HEK293 (cell line): ENCODE data around the gene RPL36A.

Experiments used
- CTCF ChIA-PET: fragments of 350-600 bp; formaldehyde crosslinking; extraction: SDS; loops from one replicate; lab custom pipeline; 2021; ENCODE audit warnings: antibody characterized with exemption; lab: Yijun Ruan, JAX
- POLR2A ChIA-PET: fragments of 300-600 bp; formaldehyde crosslinking; extraction: SDS; loops from one replicate; lab custom pipeline; 2020; ENCODE audit warnings: antibody characterized with exemption, inconsistent platforms; lab: Yijun Ruan, JAX
- H3K27ac ChIP-seq: fragments of 200-500 bp; sonication (Bioruptor generic); 2 replicates; pipeline ENCODE4 v1.5.1; 2014; ENCODE audit warnings: low read depth, low read length, control low read depth, inconsistent platforms; ENCODE audit errors: extremely low read depth
- H3K36me3 ChIP-seq, 2 experiments: fragments of 200-500 bp in 1 of 2; sonication (Bioruptor generic) in 1 of 2; 1 replicate in 1 of 2; 2 replicates in 1 of 2; pipeline ENCODE4 v1.5.1; 2014 to 2017; ENCODE audit warnings: inconsistent platforms in 2 of 2, low read length in 2 of 2; ENCODE audit not compliant: control insufficient read depth in 2 of 2, insufficient read depth in 1 of 2
- H3K4me1 ChIP-seq: fragments of 200-500 bp; sonication (Bioruptor generic); 2 replicates; pipeline ENCODE4 v1.5.1; 2014; ENCODE audit warnings: mild to moderate bottlenecking, low read length, inconsistent platforms; ENCODE audit not compliant: control insufficient read depth, insufficient read depth
- H3K4me3 ChIP-seq: 2 replicates; pipeline ENCODE4 v1.5.1; 2011; ENCODE audit warnings: low read depth, mild to moderate bottlenecking, control low read depth, low read length, moderate library complexity
- H3K9me3 ChIP-seq: fragments of 200-500 bp; sonication (Bioruptor generic); 2 replicates; pipeline ENCODE4 v1.5.1; 2014; ENCODE audit warnings: low read depth, low read length, inconsistent platforms; ENCODE audit not compliant: control insufficient read depth, insufficient read depth
- PRDM1 ChIP-seq: fragments of 450-650 bp; formaldehyde crosslinking; IDR thresholded peaks from 2 replicates; pipeline ENCODE4; 2016; ENCODE audit warnings: missing biosample characterization, missing genetic modification characterization
- SALL2 ChIP-seq: fragments of 450-650 bp; formaldehyde crosslinking; IDR thresholded peaks from 2 replicates; pipeline ENCODE4 v1.5.0; 2017; ENCODE audit warnings: missing biosample characterization, mild to moderate bottlenecking, missing genetic modification characterization, borderline replicate concordance
- ZEB2 ChIP-seq: fragments of 450-650 bp; formaldehyde crosslinking; IDR thresholded peaks from 2 replicates; pipeline ENCODE4 v1.5.1; 2016; ENCODE audit warnings: missing biosample characterization, missing genetic modification characterization
- ZNF146 ChIP-seq: fragments of 450-650 bp; formaldehyde crosslinking; IDR thresholded peaks from 2 replicates; pipeline ENCODE4 v1.5.1; 2016; ENCODE audit warnings: missing biosample characterization, missing genetic modification characterization
- ZNF169 ChIP-seq: fragments of 450-650 bp; formaldehyde crosslinking; IDR thresholded peaks from 2 replicates; pipeline ENCODE4 v1.5.1; 2016; ENCODE audit warnings: missing biosample characterization, missing genetic modification characterization
- ZNF19 ChIP-seq: fragments of 450-650 bp; formaldehyde crosslinking; IDR thresholded peaks from 2 replicates; pipeline ENCODE4; 2016; ENCODE audit warnings: missing biosample characterization, missing genetic modification characterization, low read depth
- ZNF239 ChIP-seq: fragments of 450-650 bp; formaldehyde crosslinking; IDR thresholded peaks from 2 replicates; pipeline ENCODE4 v1.5.1; 2016; ENCODE audit warnings: missing biosample characterization, missing genetic modification characterization
- ZNF311 ChIP-seq: fragments of 450-650 bp; formaldehyde crosslinking; IDR thresholded peaks from 2 replicates; pipeline ENCODE4 v1.5.1; 2017; ENCODE audit warnings: missing biosample characterization, missing genetic modification characterization, borderline replicate concordance
- ZNF530 ChIP-seq: fragments of 450-650 bp; formaldehyde crosslinking; IDR thresholded peaks from 2 replicates; pipeline ENCODE4 v1.5.1; 2016; ENCODE audit warnings: low read depth, missing biosample characterization, missing genetic modification characterization
- ZNF596 ChIP-seq: fragments of 450-650 bp; IDR thresholded peaks from 2 replicates; pipeline ENCODE4 v1.5.0; 2018; ENCODE audit warnings: missing biosample characterization, mild to moderate bottlenecking, missing genetic modification characterization, moderate library complexity
- ZNF623 ChIP-seq: fragments of 450-650 bp; formaldehyde crosslinking; IDR thresholded peaks from 2 replicates; pipeline ENCODE4 v1.5.1; 2016; ENCODE audit warnings: missing biosample characterization, missing genetic modification characterization
- ZNF664 ChIP-seq: fragments of 450-650 bp; formaldehyde crosslinking; IDR thresholded peaks from 2 replicates; pipeline ENCODE4 v1.5.1; 2016; ENCODE audit warnings: missing biosample characterization, missing genetic modification characterization
- ZNF707 ChIP-seq: fragments of 450-650 bp; formaldehyde crosslinking; IDR thresholded peaks from 2 replicates; pipeline ENCODE4 v1.5.1; 2016; ENCODE audit warnings: missing biosample characterization, missing genetic modification characterization
- TF ChIP-seq, protein P1 (sequence below): fragments of 450-650 bp; formaldehyde crosslinking; IDR thresholded peaks from 2 replicates; pipeline ENCODE4 v1.5.1; 2016; ENCODE audit warnings: missing biosample characterization, missing genetic modification characterization

Gene RPL36A

DNA sequence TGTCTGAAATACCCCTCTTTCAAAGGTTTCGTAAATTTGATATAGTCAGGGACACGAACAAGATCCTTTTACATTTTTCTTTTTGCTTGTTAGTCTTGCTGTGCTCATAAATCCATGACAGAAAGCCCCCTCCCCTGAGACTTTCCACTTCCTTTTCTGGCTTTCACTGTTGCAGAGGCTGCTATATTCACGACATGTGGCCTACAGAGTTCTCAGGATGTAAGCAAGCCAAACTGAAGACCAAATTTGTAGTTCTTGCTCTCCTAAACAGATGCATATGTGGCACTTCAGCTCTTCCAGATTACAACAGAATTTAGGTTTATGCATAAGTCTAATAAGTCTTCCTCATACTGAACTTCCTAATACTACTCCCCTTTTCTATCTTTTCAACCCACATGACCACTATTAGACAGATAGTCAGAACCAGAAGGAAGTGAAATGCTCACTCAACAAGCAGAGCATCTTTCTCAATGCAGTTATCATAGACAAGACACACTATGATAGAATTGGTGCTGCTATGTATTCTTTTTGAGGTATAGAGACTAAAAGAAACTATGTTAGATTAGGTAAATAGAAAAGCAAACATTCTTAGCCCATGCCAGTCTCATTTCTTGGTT is 19.8 kb upstream of the RPL36A start:
- H3K27ac ChIP-seq: no peak overlapping the region
- no peaks in the 10 kb centered on the region for H3K36me3 ChIP-seq
- POLR2A ChIA-PET: no interaction called here
- no peak overlapping the region for H3K4me3 ChIP-seq
- H3K9me3 ChIP-seq: no peaks in the 10 kb centered on the region
- CTCF ChIA-PET: no interaction called here
- H3K4me1 ChIP-seq: peaks cover 2% of the 10 kb centered on the region; the same call in 1 of the 2 replicates
- no peak for TF ChIP-seq ZNF664 (tag by site-specific recombination)
- TF ChIP-seq ZNF146 (tag by site-specific recombination): no peak

DNA sequence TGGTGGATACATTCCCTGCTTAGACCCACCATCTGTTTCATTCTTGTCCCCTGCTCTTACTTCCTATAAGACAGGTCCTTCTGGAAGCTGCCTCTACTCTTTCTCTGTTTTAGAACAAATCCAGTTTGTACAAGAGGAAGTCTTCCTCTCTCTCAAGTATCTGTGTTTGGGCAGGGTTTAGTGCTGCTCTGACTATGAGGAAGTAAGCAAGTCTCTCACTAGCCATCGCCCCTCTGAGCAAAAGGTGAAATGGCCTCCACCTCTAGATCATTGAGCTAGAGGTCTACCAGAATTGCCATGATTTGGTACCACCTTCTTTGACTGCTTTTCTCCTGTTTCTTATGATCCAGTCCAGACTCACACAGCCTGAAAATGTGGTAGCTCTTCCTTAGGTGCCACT is 13.3 kb upstream of the RPL36A start:
- CTCF ChIA-PET: interaction anchor here (0.6 to 1.8 kb wide), 7 partner anchors 10 to 1725 kb away, joined by 3 to 11 read pairs (median 3); partner anchors contain the start of gene RPL36A
- Histone ChIP-seq H3K4me3 (no peak overlapping the region), H3K9me3 (no peaks in the 10 kb centered on the region), H3K27ac (no peak overlapping the region), H3K36me3 (no peaks in the 10 kb centered on the region), H3K4me1 (no peaks in the 10 kb centered on the region)
- POLR2A ChIA-PET: interaction anchor here (2.1 kb wide), 1 partner anchor 13 kb away, joined by 9 read pairs; the partner anchor contains the start of gene RPL36A
- TF ChIP-seq ZNF623 (tag by site-specific recombination) (no peak), ZNF596 (tag by site-specific recombination) (no peak), ZNF239 (tag by site-specific recombination) (no peak), SALL2 (tag by site-specific recombination) (no peak), ZNF169 (tag by site-specific recombination) (no peak), ZNF530 (no peak)

DNA sequence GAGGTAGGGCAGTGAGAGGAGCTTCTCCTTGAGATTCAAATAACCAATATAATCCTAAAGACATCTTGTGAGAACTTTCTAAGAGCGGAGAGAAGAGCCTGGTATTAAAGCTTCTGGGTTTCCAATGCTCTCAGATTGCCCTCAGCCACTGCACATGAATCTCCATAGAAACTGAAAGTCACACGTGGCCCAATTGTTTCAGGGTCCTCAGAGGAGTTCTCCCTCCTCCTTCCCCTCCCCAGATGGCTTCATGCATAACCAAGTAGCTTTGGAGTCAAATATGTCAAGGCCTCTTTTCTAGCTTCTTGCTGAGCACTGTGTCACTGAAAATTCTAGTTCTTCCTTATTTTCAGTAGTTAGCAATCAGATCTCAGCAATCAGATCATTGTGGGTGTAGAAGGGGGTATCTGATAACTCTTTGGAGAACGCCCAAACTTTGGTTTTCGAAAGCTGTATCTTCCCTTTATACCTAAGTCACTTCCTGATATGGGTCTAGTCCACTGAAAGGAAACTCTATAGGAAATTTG is 7.1 kb upstream of the RPL36A start:
- H3K4me3 ChIP-seq: no peak overlapping the region
- no peaks in the 10 kb centered on the region for H3K36me3 ChIP-seq
- H3K9me3 ChIP-seq: no peaks in the 10 kb centered on the region
- ChIA-PET CTCF (interaction anchor here (0.6 to 1.1 kb wide), 3 partner anchors 34 to 698 kb away, joined by 3 to 4 read pairs (median 4); no protein-coding TSS in a partner anchor), POLR2A (no interaction called here)
- no peaks in the 10 kb centered on the region for H3K4me1 ChIP-seq
- no peak overlapping the region for H3K27ac ChIP-seq
- no peak for TF ChIP-seq ZEB2 (tag by site-specific recombination)
- TF ChIP-seq, protein P1, sequence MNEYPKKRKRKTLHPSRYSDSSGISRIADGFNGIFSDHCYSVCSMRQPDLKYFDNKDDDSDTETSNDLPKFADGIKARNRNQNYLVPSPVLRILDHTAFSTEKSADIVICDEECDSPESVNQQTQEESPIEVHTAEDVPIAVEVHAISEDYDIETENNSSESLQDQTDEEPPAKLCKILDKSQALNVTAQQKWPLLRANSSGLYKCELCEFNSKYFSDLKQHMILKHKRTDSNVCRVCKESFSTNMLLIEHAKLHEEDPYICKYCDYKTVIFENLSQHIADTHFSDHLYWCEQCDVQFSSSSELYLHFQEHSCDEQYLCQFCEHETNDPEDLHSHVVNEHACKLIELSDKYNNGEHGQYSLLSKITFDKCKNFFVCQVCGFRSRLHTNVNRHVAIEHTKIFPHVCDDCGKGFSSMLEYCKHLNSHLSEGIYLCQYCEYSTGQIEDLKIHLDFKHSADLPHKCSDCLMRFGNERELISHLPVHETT (tag by site-specific recombination): no peak
- no peak for TF ChIP-seq ZNF311
- no peak for TF ChIP-seq ZNF707

DNA sequence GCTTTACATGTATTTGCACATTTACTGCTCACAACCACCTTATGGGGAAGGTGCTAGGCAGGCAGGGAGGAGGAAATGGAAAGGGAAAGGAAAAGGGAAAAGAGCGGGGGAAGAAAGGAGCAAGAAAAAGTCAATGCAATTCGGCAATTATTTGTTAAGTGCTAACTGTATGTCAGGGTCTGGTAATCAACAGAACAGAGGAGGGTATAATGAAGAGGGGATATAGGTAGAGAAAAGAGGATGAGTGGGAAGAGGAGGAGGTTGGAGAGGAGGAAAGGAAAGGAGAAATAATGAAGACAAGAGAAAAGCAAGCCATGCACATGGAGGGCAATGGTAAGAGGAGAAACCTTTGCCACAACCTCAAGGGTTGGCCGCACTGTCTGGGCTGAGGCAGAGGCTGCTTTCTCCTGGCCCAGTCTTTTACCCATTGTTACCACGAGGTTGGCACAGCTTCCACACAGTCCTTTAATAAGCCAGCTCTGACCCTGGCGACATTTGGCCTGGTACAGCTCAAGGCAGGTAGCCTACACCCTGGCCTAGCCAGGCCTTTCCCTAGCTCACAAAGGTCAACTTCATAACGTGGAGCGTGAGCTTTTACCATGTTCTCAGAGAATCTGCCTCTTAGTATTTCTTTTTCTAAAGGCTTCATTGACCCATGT is 5.7 kb upstream of the RPL36A start:
- POLR2A ChIA-PET: no interaction called here
- H3K27ac ChIP-seq: no peak overlapping the region
- H3K4me3 ChIP-seq: no peak overlapping the region
- H3K9me3 ChIP-seq: no peaks in the 10 kb centered on the region
- no peaks in the 10 kb centered on the region for H3K4me1 ChIP-seq
- CTCF ChIA-PET: no interaction called here
- H3K36me3 ChIP-seq: no peaks in the 10 kb centered on the region
- no peak for TF ChIP-seq ZNF19 (tag by site-specific recombination)
- TF ChIP-seq PRDM1: peak; percentile 95
